IMR-90 (cell line): ENCODE results near the gene PHF14. TPM values are rescaled to one million over a fixed set of nuclear protein-coding genes. Genes with fewer than 3 reads are reported as not detected.

Source experiments
- ATAC-seq: fragments of 200-7000 bp; cut with Tn5 transposase; 2 replicates; pipeline ENCODE4 v1.9.1; 2020; ENCODE audit warnings: low read depth, mild to moderate bottlenecking, moderate library complexity
- BruUV-seq: library from RNA; stranded (reverse); fragments of 400-500 nt; replicated peaks from 2 replicates; lab custom pipeline; 2021; lab: Mats Ljungman, UMichigan
- CTCF ChIA-PET: fragments of 300-600 bp; formaldehyde crosslinking; extraction: SDS; loops from one replicate; lab custom pipeline; 2021; ENCODE audit warnings: antibody characterized with exemption; lab: Yijun Ruan, JAX
- POLR2A ChIA-PET: fragments of 300-600 bp; sonication (Branson Sonifier 250); formaldehyde crosslinking; loops from one replicate; lab custom pipeline; 2022; ENCODE audit warnings: antibody characterized with exemption; ENCODE audit not compliant: unreplicated experiment; lab: Charles Lee
- DNase-seq: peaks from one replicate; pipeline ENCODE4 v3.0.0; 2013
- H2AFZ ChIP-seq: replicated peaks from 2 replicates; pipeline ENCODE3; 2013; ENCODE audit warnings: low read length, mild to moderate bottlenecking; ENCODE audit not compliant: poor library complexity
- H2AK5ac ChIP-seq: 2 replicates; pipeline ENCODE4 v1.6.1; 2013; ENCODE audit warnings: low read depth, low read length, inconsistent platforms
- H2AK9ac ChIP-seq: replicated peaks from 2 replicates; pipeline ENCODE3; 2013; ENCODE audit warnings: mild to moderate bottlenecking, low read depth, low read length, moderate library complexity; ENCODE audit not compliant: poor library complexity
- H2BK120ac ChIP-seq: 2 replicates; pipeline ENCODE4 v1.6.1; 2013; ENCODE audit warnings: low read depth, low read length, inconsistent platforms
- H2BK15ac ChIP-seq: 3 replicates; pipeline ENCODE4 v1.6.1; 2013; ENCODE audit warnings: low read depth, low read length, inconsistent platforms
- H2BK20ac ChIP-seq: 2 replicates; pipeline ENCODE4 v1.6.1; 2013; ENCODE audit warnings: low read depth, mild to moderate bottlenecking, inconsistent platforms, low read length, moderate library complexity
- H2BK5ac ChIP-seq: 2 replicates; pipeline ENCODE4 v1.6.1; 2013; ENCODE audit warnings: mild to moderate bottlenecking, low read depth, low read length, inconsistent platforms; ENCODE audit not compliant: poor library complexity, severe bottlenecking
- H3K14ac ChIP-seq: replicated peaks from 2 replicates; pipeline ENCODE4 v1.6.1; 2013; ENCODE audit warnings: low read depth, low read length, inconsistent platforms
- H3K18ac ChIP-seq: 2 replicates; pipeline ENCODE4 v1.6.1; 2013; ENCODE audit warnings: low read depth, low read length, control low read depth
- H3K23ac ChIP-seq: 2 replicates; pipeline ENCODE4 v1.6.1; 2013; ENCODE audit warnings: low read depth, low read length, inconsistent platforms
- H3K27ac ChIP-seq: 2 replicates; pipeline ENCODE4 v1.5.1; 2013; ENCODE audit warnings: mild to moderate bottlenecking, control low read depth, low read length; ENCODE audit not compliant: insufficient read depth
- H3K27me3 ChIP-seq: 2 replicates; pipeline ENCODE4 v1.6.1; 2013; ENCODE audit warnings: low read length; ENCODE audit not compliant: control insufficient read depth, insufficient read depth
- H3K36me3 ChIP-seq: 2 replicates; pipeline ENCODE4 v1.6.1; 2013; ENCODE audit warnings: low read length, mixed read lengths; ENCODE audit not compliant: control insufficient read depth, insufficient read depth
- H3K4ac ChIP-seq: 2 replicates; pipeline ENCODE4 v1.6.1; 2013; ENCODE audit warnings: low read depth, low read length, inconsistent platforms
- H3K4me1 ChIP-seq: 2 replicates; pipeline ENCODE4 v1.6.1; 2013; ENCODE audit warnings: low read length, mixed read lengths; ENCODE audit not compliant: control insufficient read depth, insufficient read depth
- H3K4me2 ChIP-seq: 2 replicates; pipeline ENCODE4 v1.6.1; 2013; ENCODE audit warnings: low read depth, mild to moderate bottlenecking, control low read depth, low read length, moderate library complexity
- H3K4me3 ChIP-seq: 2 replicates; pipeline ENCODE4 v1.5.1; 2013; ENCODE audit warnings: low read depth, mild to moderate bottlenecking, control low read depth, low read length, moderate library complexity; ENCODE audit not compliant: insufficient read depth
- H3K56ac ChIP-seq: 2 replicates; pipeline ENCODE4 v1.6.1; 2013; ENCODE audit warnings: low read length, inconsistent platforms; ENCODE audit not compliant: insufficient read depth; ENCODE audit errors: extremely low read depth
- H3K79me1 ChIP-seq, 2 experiments: 2 replicates each; pipeline ENCODE4 v1.6.1; 2013; ENCODE audit warnings: low read length in 2 of 2, inconsistent platforms in 1 of 2, low read depth in 1 of 2
- H3K9ac ChIP-seq: 2 replicates; pipeline ENCODE4 v1.6.1; 2013; ENCODE audit warnings: low read depth, low read length, control low read depth
- H3K9me1 ChIP-seq: 2 replicates; pipeline ENCODE4 v1.6.1; 2013; ENCODE audit warnings: low read length, inconsistent platforms; ENCODE audit not compliant: insufficient read depth
- H3K9me3 ChIP-seq: 2 replicates; pipeline ENCODE4 v1.6.1; 2013; ENCODE audit warnings: low read length; ENCODE audit not compliant: control insufficient read depth, insufficient read depth
- H4K20me1 ChIP-seq: 2 replicates; pipeline ENCODE4 v1.6.1; 2013; ENCODE audit warnings: low read length, inconsistent platforms; ENCODE audit not compliant: insufficient read depth
- H4K5ac ChIP-seq: 2 replicates; pipeline ENCODE4 v1.6.1; 2013; ENCODE audit warnings: mild to moderate bottlenecking, low read depth, low read length, control low read depth
- H4K8ac ChIP-seq, 2 experiments: 2 replicates each; pipeline ENCODE4 v1.6.1; 2013; ENCODE audit warnings: low read depth in 2 of 2, low read length in 2 of 2, control low read depth in 1 of 2, inconsistent platforms in 1 of 2
- H4K91ac ChIP-seq: 2 replicates; pipeline ENCODE4 v1.6.1; 2013; ENCODE audit warnings: low read depth, low read length, inconsistent platforms; ENCODE audit not compliant: insufficient read depth
- BHLHE40 ChIP-seq: fragments of 150-350 bp; IDR thresholded peaks from 2 replicates; pipeline ENCODE4 v1.6.1; 2016; ENCODE audit warnings: mild to moderate bottlenecking, low read depth, low read length
- CTCF ChIP-seq: conservative IDR thresholded peaks from 2 replicates; pipeline ENCODE4 v1.5.1; 2012; ENCODE audit warnings: mild to moderate bottlenecking, low read depth, low read length, improper control_type of control experiment
- FOS ChIP-seq: fragments of 150-350 bp; IDR thresholded peaks from 2 replicates; pipeline ENCODE4 v1.6.1; 2016; ENCODE audit warnings: low read depth, low read length
- MAFK ChIP-seq: IDR thresholded peaks from 2 replicates; pipeline ENCODE4 v1.6.1; 2012; ENCODE audit warnings: low read depth, low read length, improper control_type of control experiment
- MAZ ChIP-seq: IDR thresholded peaks from 2 replicates; pipeline ENCODE4 v1.6.1; 2012; ENCODE audit warnings: low read depth, mild to moderate bottlenecking, low read length, improper control_type of control experiment, moderate library complexity, borderline replicate concordance
- MXI1 ChIP-seq: IDR thresholded peaks from 2 replicates; pipeline ENCODE4 v1.6.1; 2012; ENCODE audit warnings: low read depth, mild to moderate bottlenecking, low read length, moderate library complexity, borderline replicate concordance
- RAD21 ChIP-seq: IDR thresholded peaks from 2 replicates; pipeline ENCODE4 v1.6.1; 2012; ENCODE audit warnings: low read length, improper control_type of control experiment
- RFX5 ChIP-seq: IDR thresholded peaks from 2 replicates; pipeline ENCODE4 v1.8.0; 2012; ENCODE audit warnings: low read depth, mild to moderate bottlenecking, low read length, moderate library complexity
- SMC3 ChIP-seq: fragments of 150-350 bp; IDR thresholded peaks from 2 replicates; pipeline ENCODE4 v1.6.1; 2016; ENCODE audit warnings: low read depth, mild to moderate bottlenecking, antibody characterized with exemption, low read length, moderate library complexity
- WGBS, 2 experiments: methylation state at CpG; one replicate each; pipeline versions ENCODE4 v1.1.5 to v1.1.7; 2013; ENCODE audit warnings: missing lambda C conversion rate in 2 of 2; ENCODE audit not compliant: insufficient read length in 1 of 2; ENCODE audit errors: extremely low coverage in 2 of 2; 5-methylcytosine and 5-hydroxymethylcytosine counted together
- dilution Hi-C: fragments of 300-500 bp; cut with HindIII; formaldehyde crosslinking; loops from one replicate; pipeline ENCODE4 v1.14.3; 2018; ENCODE audit warnings: low sequenced_read_pairs; ENCODE audit not compliant: unreplicated experiment
- in situ Hi-C: fragments of 300-500 bp; cut with MboI; formaldehyde crosslinking; loops from 3 replicates; pipeline ENCODE4 v1.14.3; 2019; ENCODE audit warnings: low sequenced_read_pairs, inconsistent platforms, mixed read lengths
- intact Hi-C: fragments of 100-400 bp; cut with micrococcal nuclease; formaldehyde crosslinking; loops from 2 replicates; pipeline ENCODE4 v1.10.0; 2022
- polyA plus RNA-seq, 3 experiments: library from polyadenylated mRNA; depleted of rRNA; stranded (reverse); fragments of >200 nt; gene quantifications; 2 replicates each; pipeline ENCODE4 v1.2.3, GENCODE V29; 2012; ENCODE audit warnings: low replicate concordance in 1 of 3
- total RNA-seq: library from RNA; depleted of rRNA; stranded (reverse); fragments of >200 nt; gene quantifications from 2 replicates; pipeline ENCODE4 v1.2.3, GENCODE V29; 2012

Gene PHF14
- total and polyA plus RNA-seq, 2 of the 4 experiments (the other 2 are of a cell fraction): 8.7 to 17.2 TPM

DNA sequence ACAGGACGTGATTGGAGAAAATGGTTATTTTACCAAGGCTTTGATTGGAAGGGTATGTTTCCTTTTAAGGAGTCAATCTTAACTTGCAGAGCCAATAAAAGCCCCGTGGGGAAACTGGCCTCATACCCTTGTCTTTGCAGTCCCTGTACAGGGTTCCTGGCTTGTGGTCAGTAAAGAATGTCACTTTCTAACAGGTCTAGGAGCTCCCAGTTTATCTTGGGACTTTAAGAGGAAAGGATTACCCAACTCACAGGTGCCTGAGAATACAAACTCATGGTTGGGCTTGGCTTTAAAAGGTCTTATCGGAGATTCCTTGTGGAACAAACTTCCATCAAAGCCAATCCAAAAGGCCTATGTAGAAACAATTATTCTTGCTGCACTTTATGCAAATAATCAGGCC is 221.8 kb downstream of the PHF14 start (continued):
- TF ChIP-seq CTCF (no peak), MAZ (no peak)

GRCh38 chr7:11196143-11196542 is 222.5 kb downstream of the PHF14 start:
- H3K4me1 ChIP-seq: peaks cover 4% of the 10 kb centered on the region; the same call in 1 of the 2 replicates
- no peak overlapping the region for H4K8ac ChIP-seq
- H3K36me3 ChIP-seq: no peaks in the 10 kb centered on the region
- ATAC-seq (no peak), DNase-seq (no peak)
- no peaks in the 10 kb centered on the region for H3K79me1 ChIP-seq
- POLR2A ChIA-PET: no interaction called here
- no peak overlapping the region for H3K9ac ChIP-seq
- no peak overlapping the region for H3K56ac ChIP-seq
- no CpG with 5 or more reads among the region's 3 CpGs for WGBS, 2 experiments
- H3K18ac ChIP-seq: no peak overlapping the region
- H3K4me2 ChIP-seq: no peak overlapping the region
- H2AK5ac ChIP-seq: no peak overlapping the region
- no peak overlapping the region for H2BK120ac ChIP-seq
- no peak overlapping the region for H2BK15ac ChIP-seq
- H2AFZ ChIP-seq: no peak overlapping the region
- H3K9me1 ChIP-seq: no peaks in the 10 kb centered on the region
- no peak overlapping the region for H3K4ac ChIP-seq
- H2BK20ac ChIP-seq: no peak overlapping the region
- no peak overlapping the region for H3K14ac ChIP-seq
- no peak for TF ChIP-seq FOS
- no peak for TF ChIP-seq RAD21
- TF ChIP-seq SMC3: no peak
- TF ChIP-seq MAFK: no peak
- TF ChIP-seq RFX5: no peak
- TF ChIP-seq MXI1: no peak
- no peak for TF ChIP-seq BHLHE40
- in situ Hi-C loops (no loop called here), intact Hi-C loops (no loop called here), dilution Hi-C loops (no loop called here)
- H4K20me1 ChIP-seq: no peaks in the 10 kb centered on the region
- H2AK9ac ChIP-seq: no peak overlapping the region
- CTCF ChIA-PET: no interaction called here
- H3K23ac ChIP-seq: no peak overlapping the region
- H3K27ac ChIP-seq: no peak overlapping the region
- H3K4me3 ChIP-seq: no peak overlapping the region
- no peak overlapping the region for H4K5ac ChIP-seq
- H3K9me3 ChIP-seq: no peaks in the 10 kb centered on the region
- no peak overlapping the region for H2BK5ac ChIP-seq
- peaks cover 1% of the 10 kb centered on the region; the same call in 1 of the 2 replicates for H3K27me3 ChIP-seq
- no peak overlapping the region for H4K91ac ChIP-seq
- no TSS peak for BruUV-seq
